GM12872 (cell line): ENCODE measurements around the gene DGKQ.
A peak's percentile ranks its signal among the peaks of the same experiment; 100 is the strongest.

Experiments
- CTCF ChIP-seq: IDR thresholded peaks from 3 replicates; pipeline ENCODE4 v1.5.1; 2011; ENCODE audit warnings: low read depth, mild to moderate bottlenecking, low read length, moderate library complexity; ENCODE audit not compliant: insufficient read depth

Gene DGKQ

DNA sequence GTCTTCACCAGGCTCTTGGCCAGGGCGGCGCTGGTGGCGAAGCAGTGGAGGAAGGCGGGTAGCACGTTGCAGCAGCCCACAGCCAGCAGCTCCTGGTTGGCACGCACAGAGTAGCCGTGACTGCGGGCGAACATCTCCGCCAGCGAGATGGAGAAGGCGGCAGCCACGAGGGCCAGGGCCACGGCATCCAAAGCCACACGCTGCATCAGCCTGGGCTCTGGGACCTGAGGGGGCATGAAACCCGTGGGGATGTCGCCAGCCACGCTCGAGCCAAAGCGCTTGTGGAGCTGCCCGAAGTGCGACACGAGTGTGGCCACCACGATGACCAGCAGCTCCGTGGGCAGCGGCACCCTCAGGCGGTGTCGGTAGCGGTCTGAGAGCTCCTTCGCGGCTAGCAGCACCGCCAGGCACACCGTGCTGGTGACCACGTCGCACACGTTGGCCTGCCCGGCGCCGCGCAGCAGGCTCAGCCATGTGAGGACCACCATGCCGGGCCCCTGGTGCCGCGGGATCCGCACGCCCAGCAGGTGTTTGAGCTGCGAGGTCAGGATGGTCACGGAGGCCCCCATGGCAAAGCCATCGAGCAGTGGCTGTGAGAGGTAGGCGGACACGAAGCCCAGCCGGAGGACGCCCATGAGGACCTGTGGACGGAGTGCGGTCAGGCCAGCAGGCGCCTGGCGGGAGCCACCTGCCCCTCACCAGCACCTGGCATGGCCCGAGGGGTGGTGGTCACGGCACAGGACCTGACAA is 16.5 kb upstream of the DGKQ start:
- no peak for TF ChIP-seq CTCF

DNA sequence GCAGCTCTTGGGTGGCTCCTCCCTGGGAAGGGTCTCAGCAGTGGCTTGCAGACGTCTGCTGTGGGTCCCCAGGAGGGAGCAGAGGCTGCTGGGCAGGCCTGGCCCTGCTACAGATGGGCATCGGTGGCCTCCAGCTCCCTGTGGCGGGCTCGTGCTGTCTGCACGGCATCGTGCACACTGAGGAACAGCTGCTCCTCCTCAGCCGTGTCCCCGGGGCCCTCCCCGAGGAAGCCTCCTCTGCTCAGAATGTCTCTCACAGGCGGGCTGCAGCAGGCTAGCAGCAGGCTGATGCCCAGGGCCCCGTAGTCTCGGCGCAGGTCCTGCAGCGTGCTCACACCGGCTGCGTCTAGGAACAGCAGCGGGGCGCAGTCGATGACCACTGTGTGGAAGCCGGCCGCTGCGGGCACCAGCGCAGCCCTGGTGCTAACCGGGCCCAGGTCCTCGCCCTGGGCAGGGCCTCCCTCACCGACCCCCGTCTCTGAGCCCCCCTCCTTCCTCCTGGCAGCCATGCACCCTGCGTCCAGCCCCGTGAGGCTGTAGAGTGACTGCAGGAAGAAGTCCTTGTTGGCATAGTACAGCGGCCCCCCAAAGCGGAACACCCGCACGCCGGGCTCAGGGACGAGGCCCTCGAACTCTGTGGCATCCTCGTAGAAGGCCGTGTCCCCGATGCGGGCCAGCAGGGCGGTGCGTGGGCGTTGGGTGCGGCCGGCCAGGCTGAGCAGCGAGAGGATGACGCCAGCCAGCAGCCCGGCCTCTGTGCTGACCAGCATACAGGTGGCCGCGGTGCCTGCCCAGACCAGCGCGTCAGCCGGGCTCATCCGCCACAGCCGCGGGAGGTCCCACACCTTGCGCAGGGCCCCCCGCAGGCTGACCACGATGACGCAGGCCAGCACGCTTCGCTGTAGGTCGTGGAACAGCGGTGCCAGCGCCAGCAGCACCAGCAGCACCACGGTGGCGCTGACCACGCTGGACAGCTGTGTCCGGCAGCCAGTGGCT is 15.7 kb upstream of the DGKQ start:
- no peak for TF ChIP-seq CTCF

GRCh38 chr4:987624-988513 is 14.5 kb upstream of the DGKQ start:
- TF ChIP-seq CTCF: no peak

DNA sequence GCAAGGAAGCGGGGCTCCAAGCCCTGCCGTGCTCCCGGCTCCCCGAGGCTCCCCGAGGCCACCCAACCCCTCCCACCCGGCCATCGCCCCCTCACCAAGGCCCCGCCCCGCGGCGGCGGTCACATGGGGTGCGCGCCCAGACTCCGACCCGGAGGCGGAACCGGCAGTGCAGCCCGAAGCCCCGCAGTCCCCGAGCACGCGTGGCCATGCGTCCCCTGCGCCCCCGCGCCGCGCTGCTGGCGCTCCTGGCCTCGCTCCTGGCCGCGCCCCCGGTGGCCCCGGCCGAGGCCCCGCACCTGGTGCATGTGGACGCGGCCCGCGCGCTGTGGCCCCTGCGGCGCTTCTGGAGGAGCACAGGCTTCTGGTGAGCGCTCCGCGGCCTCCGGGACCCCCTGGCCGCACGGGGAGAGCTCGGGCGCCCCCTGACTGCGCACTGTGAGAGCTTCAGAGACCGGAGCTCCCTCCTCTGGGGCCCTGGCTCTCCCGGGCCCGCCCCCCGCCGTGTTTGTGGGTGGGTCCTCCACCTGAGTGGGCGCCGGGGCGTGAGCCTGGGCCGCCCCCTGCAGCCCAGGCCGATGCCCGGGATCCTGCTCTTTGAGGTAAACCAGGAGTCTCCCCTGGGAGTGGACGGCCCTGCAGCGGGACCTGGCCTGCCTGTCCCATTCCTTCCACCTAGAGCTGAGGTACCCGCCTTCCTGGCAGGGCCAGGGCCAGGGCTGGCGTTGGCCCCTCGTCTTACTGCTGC is 13.7 kb upstream of the DGKQ start, which contains the start of gene IDUA:
TSS of gene IDUA (plus strand) at position 166 of the 745 bp plus-strand sequence. CDS start at position 207, 41 bp downstream.
- TF ChIP-seq CTCF: peak; percentile 43; the same call in 1 of the 3 replicates

DNA sequence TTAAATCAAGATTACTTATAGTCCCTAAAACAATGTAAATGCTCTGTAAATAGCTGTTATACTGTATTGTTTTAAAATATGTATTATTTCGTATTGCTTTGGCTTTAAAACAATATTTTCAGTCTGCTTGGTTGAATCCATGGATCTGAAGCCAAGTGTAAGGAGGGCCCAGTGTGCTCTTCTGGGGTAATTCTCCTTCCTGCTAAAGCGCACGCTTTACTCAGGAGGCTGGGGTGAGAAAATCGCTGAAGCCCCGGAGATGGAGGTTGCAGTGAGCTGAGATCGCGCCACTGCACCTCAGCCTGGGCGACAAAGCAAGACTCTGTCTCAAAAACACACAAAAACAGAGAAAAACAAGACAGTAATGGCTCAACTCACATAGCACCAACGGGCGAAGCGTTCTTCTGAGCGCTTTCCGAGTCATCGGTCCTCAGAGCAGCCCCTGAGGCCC is 13.1 kb upstream of the DGKQ start:
- TF ChIP-seq CTCF: no peak

GRCh38 chr4:985123-985830 is 11.9 kb upstream of the DGKQ start:
- no peak for TF ChIP-seq CTCF
